Measurements from ENCODE around the gene NCS1.

DNA sequence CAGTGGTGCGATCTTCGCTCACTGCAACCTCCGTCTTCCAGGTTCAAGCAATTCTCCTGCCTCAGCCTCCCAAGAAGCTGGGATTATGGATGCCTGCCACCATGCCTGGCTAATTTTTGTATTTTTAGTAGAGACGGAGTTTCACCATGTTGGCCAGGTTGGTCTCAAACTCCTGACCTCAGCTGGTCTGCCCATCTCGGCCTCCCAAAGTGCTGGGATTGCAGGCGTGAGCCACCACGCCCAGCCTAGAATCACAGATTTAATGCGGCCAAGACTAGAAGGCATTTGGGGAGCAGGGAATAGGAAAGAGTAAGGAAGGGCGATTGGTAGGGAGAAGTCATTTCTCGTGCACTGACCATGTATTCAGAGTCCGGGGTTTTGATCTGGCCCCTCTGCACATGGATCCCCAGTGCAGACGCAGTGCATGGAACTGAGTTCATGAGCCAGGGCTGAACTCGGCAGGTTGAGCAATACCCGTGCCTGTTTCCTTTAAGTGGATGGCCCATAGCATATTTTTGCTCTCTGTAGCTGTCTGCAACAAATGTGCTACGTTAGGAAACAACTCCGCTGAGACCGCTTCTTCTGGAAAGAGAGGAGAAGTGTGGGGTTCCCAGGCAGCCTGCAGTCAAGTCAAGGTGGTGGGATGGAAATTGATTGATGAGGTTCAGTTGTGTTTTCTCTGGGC, 90.0 kb downstream of the NCS1 start:
- TF ChIP-seq POLR2AphosphoS5 (IDR thresholded peaks at IDR 0.05; ENCODE audit: borderline replicate concordance, low read depth, low read length) (no peak), EZH2 (IDR thresholded peaks at IDR 0.05) (no peak)
